Measurements from ENCODE around the gene DUSP9.
A peak's percentile ranks its signal among the peaks of the same experiment; 100 is the strongest.

DUSP9 gene

GRCh38 chrX:153667281-153667955 is 20.4 kb downstream of the DUSP9 start:
- ATAC-seq: no peak
- Mint-ChIP-seq H3K36me3 (ENCODE audit: low read depth) (no peaks in the 10 kb centered on the region), H3K27ac (no peak overlapping the region), H3K4me3 (peak overlapping the region; percentile 57), H3K9me3 (no peaks in the 10 kb centered on the region), H3K4me1 (peaks cover 3% of the 10 kb centered on the region), H3K27me3 (peaks cover 6% of the 10 kb centered on the region)
- no peak for DNase-seq

- peak; percentile 81 for DNase-seq
- Mint-ChIP-seq H3K4me1 (peaks cover 5% of the 10 kb centered on the region), H3K36me3 (ENCODE audit: low read depth) (no peaks in the 10 kb centered on the region), H3K27ac (no peak overlapping the region), H3K27me3 (peaks cover 7% of the 10 kb centered on the region), H3K4me3 (peak overlapping the region; percentile 57), H3K9me3 (no peaks in the 10 kb centered on the region)
- ATAC-seq: peak; percentile 83
These were observed 21.0 kb downstream of the DUSP9 start for GRCh38 chrX:153667956-153668396.

DNA sequence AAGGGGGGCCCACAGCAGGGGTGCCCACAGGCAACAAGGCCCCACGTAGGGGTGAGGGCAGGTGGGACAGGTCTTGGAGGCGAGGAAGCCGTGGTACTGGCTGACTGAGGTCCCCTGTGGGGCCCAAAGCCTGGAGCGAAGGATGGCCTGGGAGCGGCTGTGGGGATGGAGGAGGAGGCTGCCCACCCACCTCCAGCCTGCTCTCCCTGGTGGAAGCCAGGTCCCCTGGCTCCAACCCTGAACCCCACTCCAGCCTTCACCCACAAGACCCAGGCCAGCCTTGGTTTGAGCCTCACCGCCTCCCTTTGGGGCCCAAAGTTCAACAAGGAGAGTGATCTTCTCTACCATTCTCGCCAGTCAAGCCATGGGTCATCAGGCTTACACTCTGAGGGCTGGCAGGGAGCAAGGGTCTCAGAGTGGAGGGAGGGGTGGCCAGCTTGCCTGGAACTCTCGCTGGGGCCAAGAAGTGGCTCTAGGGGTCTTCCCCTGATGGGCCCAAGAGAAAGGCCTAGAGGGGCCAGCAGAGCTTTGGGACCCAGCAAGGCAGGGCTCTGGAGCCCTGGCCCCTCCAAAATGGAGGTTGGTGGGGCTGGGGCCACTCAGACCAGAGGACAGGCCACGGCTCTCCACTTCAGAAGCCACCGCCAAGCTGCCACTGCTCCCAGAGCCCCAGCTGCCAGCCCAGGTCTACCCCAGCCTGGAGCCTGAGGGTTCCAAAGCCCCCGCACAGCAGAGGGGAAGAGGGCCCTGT is 21.6 kb downstream of the DUSP9 start:
- no peak overlapping the region for H3K27ac Mint-ChIP-seq
- H3K36me3 Mint-ChIP-seq (ENCODE audit: low read depth): no peaks in the 10 kb centered on the region
- peaks cover 5% of the 10 kb centered on the region for H3K4me1 Mint-ChIP-seq
- no peak overlapping the region for H3K4me3 Mint-ChIP-seq
- ATAC-seq (no peak), DNase-seq (no peak)
- H3K9me3 Mint-ChIP-seq: no peaks in the 10 kb centered on the region
- peaks cover 9% of the 10 kb centered on the region for H3K27me3 Mint-ChIP-seq

GRCh38 chrX:153669174-153669890 is 22.3 kb downstream of the DUSP9 start:
- Mint-ChIP-seq H3K9me3 (no peaks in the 10 kb centered on the region), H3K27me3 (peaks cover 13% of the 10 kb centered on the region), H3K36me3 (ENCODE audit: low read depth) (no peaks in the 10 kb centered on the region), H3K27ac (no peak overlapping the region), H3K4me1 (peaks cover 6% of the 10 kb centered on the region), H3K4me3 (no peak overlapping the region)
- ATAC-seq (no peak), DNase-seq (peak; percentile 51)

- DNase-seq (no peak), ATAC-seq (no peak)
- no peak overlapping the region for H3K4me3 Mint-ChIP-seq
- H3K36me3 Mint-ChIP-seq (ENCODE audit: low read depth): no peaks in the 10 kb centered on the region
- peaks cover 6% of the 10 kb centered on the region for H3K4me1 Mint-ChIP-seq
- peaks cover 19% of the 10 kb centered on the region for H3K27me3 Mint-ChIP-seq
- H3K27ac Mint-ChIP-seq: no peak overlapping the region
- H3K9me3 Mint-ChIP-seq: no peaks in the 10 kb centered on the region
These were observed 23.1 kb downstream of the DUSP9 start for GRCh38 chrX:153669901-153670731.

DNA sequence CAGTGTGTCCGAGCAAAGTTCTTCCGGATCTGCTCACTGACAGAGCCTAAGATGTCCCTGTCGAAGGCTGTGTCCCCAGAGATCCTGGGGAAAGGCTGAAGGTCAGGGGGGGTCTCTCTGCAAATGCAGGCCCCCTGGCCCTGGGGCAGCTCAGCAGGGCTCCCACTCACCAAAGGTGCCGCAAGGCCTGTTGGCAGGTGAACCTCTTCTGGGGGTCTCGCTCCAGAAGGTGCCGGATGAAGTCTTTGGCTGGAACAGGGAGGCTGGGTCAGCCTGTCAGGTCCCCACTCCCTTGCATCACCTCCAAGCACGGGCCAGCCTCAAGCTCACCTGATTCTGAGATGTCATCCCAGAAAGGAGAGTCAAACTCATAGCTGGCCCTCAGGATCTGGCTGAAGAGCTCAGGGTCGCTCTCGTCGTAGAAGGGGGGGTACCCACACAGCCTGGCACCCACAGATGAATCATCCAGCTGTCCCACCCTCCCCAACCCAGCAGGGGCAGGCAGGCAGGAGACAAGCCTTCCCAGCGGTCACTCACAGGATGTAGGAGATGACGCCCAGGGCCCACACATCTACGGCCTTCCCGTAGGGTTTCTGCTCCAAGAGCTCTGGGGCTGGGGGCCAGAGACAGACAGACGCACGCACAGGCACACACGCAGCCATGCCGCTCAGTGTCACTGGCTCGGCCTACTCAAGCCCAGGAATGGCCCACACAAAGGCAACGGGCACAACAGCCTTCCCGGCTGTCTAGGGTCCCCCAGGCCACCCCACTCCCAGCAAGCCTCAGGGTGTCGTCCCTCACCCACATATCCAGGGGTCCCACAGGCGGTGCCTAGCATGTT is 24.0 kb downstream of the DUSP9 start:
- H3K4me1 Mint-ChIP-seq: peaks cover 6% of the 10 kb centered on the region
- no peak overlapping the region for H3K27ac Mint-ChIP-seq
- peaks cover 21% of the 10 kb centered on the region for H3K27me3 Mint-ChIP-seq
- no peaks in the 10 kb centered on the region for H3K36me3 Mint-ChIP-seq (ENCODE audit: low read depth)
- H3K4me3 Mint-ChIP-seq: no peak overlapping the region
- DNase-seq: no peak
- no peak for ATAC-seq
- H3K9me3 Mint-ChIP-seq: no peaks in the 10 kb centered on the region

DNA sequence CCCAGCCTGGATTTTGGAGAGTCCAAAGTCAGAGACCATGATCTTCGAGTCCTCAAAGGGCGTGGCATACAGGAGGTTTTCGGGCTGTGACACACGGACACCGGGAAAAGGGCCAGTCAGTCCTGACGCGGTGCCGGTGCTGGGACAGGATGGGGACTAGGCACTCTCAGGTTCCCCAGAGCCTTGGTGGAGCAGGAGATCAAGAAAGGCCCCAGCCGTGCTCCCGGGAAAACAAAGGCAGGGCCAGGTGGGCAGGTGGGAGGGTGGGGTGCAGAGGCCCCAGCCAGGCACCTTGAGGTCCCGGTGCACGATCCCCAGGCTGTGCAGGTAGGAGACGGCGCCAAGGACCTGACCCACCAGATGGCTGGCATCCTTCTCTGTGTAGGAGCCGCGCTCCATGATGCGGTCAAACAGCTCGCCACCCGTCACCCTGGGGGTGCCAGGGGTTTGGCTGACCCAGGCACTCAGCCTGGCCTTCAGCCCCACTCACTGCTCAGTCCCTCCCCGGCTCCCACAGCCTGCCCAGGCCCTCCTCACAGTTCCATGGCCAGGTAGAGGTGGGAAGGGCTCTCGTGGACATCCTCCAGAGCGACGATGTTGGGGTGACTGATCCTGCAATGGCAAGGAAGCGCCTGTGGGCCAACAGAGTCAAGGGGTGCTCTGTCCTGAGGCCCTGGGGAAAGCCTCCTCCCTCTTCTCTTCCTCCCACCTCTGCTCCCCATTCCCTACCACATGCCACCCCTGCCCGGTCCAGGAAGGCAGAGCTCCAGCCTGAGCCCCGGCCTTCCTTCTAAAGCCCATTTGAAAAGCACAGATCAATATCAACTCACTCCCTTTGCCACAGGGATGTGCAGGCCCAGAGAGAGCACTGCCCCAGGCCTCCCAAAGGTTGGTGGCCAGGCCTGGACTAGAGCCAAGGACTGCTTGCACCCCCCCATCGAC is 24.9 kb downstream of the DUSP9 start:
- Mint-ChIP-seq H3K27ac (no peak overlapping the region), H3K4me1 (peaks cover 6% of the 10 kb centered on the region), H3K9me3 (no peaks in the 10 kb centered on the region), H3K4me3 (no peak overlapping the region), H3K36me3 (ENCODE audit: low read depth) (no peaks in the 10 kb centered on the region), H3K27me3 (peaks cover 23% of the 10 kb centered on the region)
- ATAC-seq (no peak), DNase-seq (no peak)

- Mint-ChIP-seq H3K4me1 (peaks cover 4% of the 10 kb centered on the region), H3K4me3 (no peak overlapping the region), H3K36me3 (ENCODE audit: low read depth) (no peaks in the 10 kb centered on the region), H3K27me3 (peaks cover 21% of the 10 kb centered on the region), H3K9me3 (no peaks in the 10 kb centered on the region), H3K27ac (no peak overlapping the region)
- no peak for DNase-seq
- no peak for ATAC-seq
These were observed 25.8 kb downstream of the DUSP9 start for GRCh38 chrX:153672531-153673427.

GRCh38 chrX:153673428-153674218 is 26.6 kb downstream of the DUSP9 start, which contains the start of gene PNCK:
Gene PNCK (minus strand): TSS chrX:153673813. CDS start chrX:153673076, 737 bp downstream.
- Mint-ChIP-seq H3K36me3 (ENCODE audit: low read depth) (no peaks in the 10 kb centered on the region), H3K4me1 (peaks cover 3% of the 10 kb centered on the region), H3K4me3 (no peak within 1 kb of the TSS), H3K9me3 (no peaks in the 10 kb centered on the region), H3K27ac (no peak within 1 kb of the TSS), H3K27me3 (peaks cover 21% of the 10 kb centered on the region)
- peak; percentile 11 for ATAC-seq
- DNase-seq: no peak

DNA sequence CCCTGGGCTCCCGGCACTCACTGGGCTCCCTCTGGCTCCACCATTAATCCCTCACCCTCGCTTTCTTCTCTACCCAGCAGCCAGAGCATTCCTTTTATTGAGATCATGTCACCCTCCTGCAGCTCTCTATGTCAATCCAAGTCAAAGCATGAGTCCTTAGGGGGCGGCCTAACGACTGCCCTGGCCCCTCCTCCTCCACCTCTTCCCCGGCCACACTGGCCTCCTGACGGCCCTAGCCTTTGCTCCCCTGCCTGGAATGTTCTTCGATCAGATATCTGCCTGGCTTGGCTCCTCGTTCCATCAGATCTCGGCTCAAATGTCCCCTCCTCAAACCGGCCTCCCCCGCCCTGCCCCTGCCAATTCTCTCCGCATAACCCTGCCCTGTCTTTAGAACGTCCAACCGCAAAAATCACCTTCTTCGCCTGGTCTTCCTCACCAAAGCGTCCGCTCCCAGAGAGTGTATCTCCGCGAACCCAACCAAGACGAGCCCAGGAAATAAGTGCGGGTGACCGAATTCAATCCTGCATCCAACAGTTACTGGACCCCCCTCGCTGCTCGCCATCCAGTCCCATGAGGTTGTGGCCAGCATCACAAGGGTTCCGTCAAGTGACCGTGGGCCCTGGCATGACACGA is 27.3 kb downstream of the DUSP9 start:
- ATAC-seq (no peak), DNase-seq (no peak)
- peaks cover 3% of the 10 kb centered on the region for H3K4me1 Mint-ChIP-seq
- peaks cover 21% of the 10 kb centered on the region for H3K27me3 Mint-ChIP-seq
- H3K9me3 Mint-ChIP-seq: no peaks in the 10 kb centered on the region
- H3K36me3 Mint-ChIP-seq (ENCODE audit: low read depth): no peaks in the 10 kb centered on the region
- H3K27ac Mint-ChIP-seq: no peak overlapping the region
- H3K4me3 Mint-ChIP-seq: no peak overlapping the region

DNA sequence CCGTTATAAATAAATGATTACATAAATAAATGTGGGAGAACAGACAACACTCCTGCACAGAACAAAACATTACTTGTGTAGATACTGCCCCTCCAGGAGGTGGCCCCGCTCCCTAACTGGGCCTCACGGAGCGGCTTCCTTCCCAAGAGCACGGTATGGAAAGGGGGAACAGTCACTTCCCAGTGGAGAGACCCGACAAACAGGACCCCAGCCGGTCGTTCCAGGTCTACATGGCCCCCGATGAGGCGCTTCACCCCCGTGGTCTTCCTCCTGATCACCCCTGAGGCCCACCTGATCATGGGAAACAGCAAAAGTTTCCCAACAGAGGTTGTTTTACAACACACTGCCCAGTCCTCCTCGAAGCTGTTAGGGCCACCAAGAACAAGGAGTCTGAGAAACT is 34.2 kb downstream of the DUSP9 start:
- no peak for DNase-seq
- no peak for ATAC-seq
- Mint-ChIP-seq H3K4me1 (no peaks in the 10 kb centered on the region), H3K9me3 (no peaks in the 10 kb centered on the region), H3K4me3 (no peak overlapping the region), H3K27me3 (peaks cover 2% of the 10 kb centered on the region), H3K27ac (no peak overlapping the region), H3K36me3 (ENCODE audit: low read depth) (no peaks in the 10 kb centered on the region)
